Neural cell (in vitro differentiated cells): ENCODE data around the gene RUFY2. TPM values are rescaled to one million over a fixed set of nuclear protein-coding genes. Genes with fewer than 3 reads are reported as not detected.

Experiments
- H2AFZ ChIP-seq: fragments of 200-600, 300-800 bp; sonication (generic), shearing (Covaris generic); 2 replicates; pipeline ENCODE4 v1.6.0; 2014; ENCODE audit warnings: low read depth, mild to moderate bottlenecking, antibody characterized with exemption, low read length, moderate library complexity
- H3F3A ChIP-seq: fragments of 200-600 bp; shearing (Covaris generic); 2 replicates; pipeline ENCODE4 v1.6.1; 2016; ENCODE audit warnings: mild to moderate bottlenecking, moderate library complexity, mixed read lengths, antibody characterized with exemption, low read length; ENCODE audit not compliant: insufficient read depth, poor library complexity, severe bottlenecking
- H3K27ac ChIP-seq: fragments of 200-600, 300-800 bp; sonication (generic), shearing (Covaris generic); 2 replicates; pipeline ENCODE4 v1.5.1; 2014; ENCODE audit warnings: mild to moderate bottlenecking, low read length, moderate library complexity
- H3K27me3 ChIP-seq: fragments of 300-800, 200-600 bp; sonication (generic), shearing (Covaris generic); 2 replicates; pipeline ENCODE4 v1.6.0; 2014; ENCODE audit warnings: mild to moderate bottlenecking, low read depth, low read length, moderate library complexity; ENCODE audit not compliant: insufficient read depth
- H3K36me3 ChIP-seq: fragments of 300-800, 200-600 bp; sonication (generic), shearing (Covaris generic); 2 replicates; pipeline ENCODE4 v1.5.1; 2014; ENCODE audit warnings: mild to moderate bottlenecking, antibody characterized with exemption, low read length, moderate library complexity; ENCODE audit not compliant: insufficient read depth
- H3K4me2 ChIP-seq: fragments of 300-800, 200-600 bp; sonication (generic), shearing (Covaris generic); 2 replicates; pipeline ENCODE4 v1.6.0; 2014; ENCODE audit warnings: mild to moderate bottlenecking, low read length
- H3K4me3 ChIP-seq: fragments of 300-800, 200-600 bp; sonication (generic), shearing (Covaris generic); 2 replicates; pipeline ENCODE4 v1.5.1; 2014; ENCODE audit warnings: mild to moderate bottlenecking, low read length, moderate library complexity
- H3K79me2 ChIP-seq: fragments of 200-600 bp; shearing (Covaris generic); replicated peaks from 2 replicates; pipeline ENCODE4 v1.6.0; 2014; ENCODE audit warnings: mild to moderate bottlenecking, low read length, moderate library complexity; ENCODE audit not compliant: insufficient read depth
- H3K9ac ChIP-seq: fragments of 300-800, 200-600 bp; sonication (generic), shearing (Covaris generic); 2 replicates; pipeline ENCODE4 v1.6.1; 2016; ENCODE audit warnings: mild to moderate bottlenecking, low read length, mixed read lengths
- H3K9me2 ChIP-seq: fragments of 200-600 bp; shearing (Covaris generic); 2 replicates; pipeline ENCODE4 v1.6.1; 2016; ENCODE audit warnings: mild to moderate bottlenecking, low read length, mixed read lengths; ENCODE audit not compliant: insufficient read depth
- H3K9me3 ChIP-seq: fragments of 200-600, 300-800 bp; sonication (generic), shearing (Covaris generic); 2 replicates; pipeline ENCODE4 v1.6.1; 2016; ENCODE audit warnings: mild to moderate bottlenecking, mixed run types, low read length, moderate library complexity, mixed read lengths
- H4K20me1 ChIP-seq: fragments of 200-600 bp; shearing (Covaris generic); 2 replicates; pipeline ENCODE4 v1.6.1; 2016; ENCODE audit warnings: mild to moderate bottlenecking, mixed run types; ENCODE audit not compliant: insufficient read depth
- EP300 ChIP-seq: fragments of 450-650 bp; conservative IDR thresholded peaks from 2 replicates; pipeline ENCODE4 v1.6.1; 2014; ENCODE audit warnings: antibody characterized with exemption, mild to moderate bottlenecking, moderate library complexity; ENCODE audit not compliant: poor library complexity, severe bottlenecking
- EZH2 ChIP-seq: fragments of 200-600, 300-800 bp; shearing (Covaris generic), sonication (generic); IDR thresholded peaks from 2 replicates; pipeline ENCODE4 v1.6.1; 2014; ENCODE audit warnings: antibody characterized with exemption, low read length, borderline replicate concordance, mild to moderate bottlenecking; ENCODE audit not compliant: insufficient read depth, poor library complexity, severe bottlenecking
- MXI1 ChIP-seq: fragments of 450-650 bp; conservative IDR thresholded peaks from 2 replicates; pipeline ENCODE4 v1.6.1; 2014; ENCODE audit warnings: antibody characterized with exemption, mild to moderate bottlenecking; ENCODE audit not compliant: poor library complexity, severe bottlenecking
- POLR2AphosphoS5 ChIP-seq: IDR thresholded peaks from 2 replicates; pipeline ENCODE4 v1.6.1; 2012
- RAD21 ChIP-seq: fragments of 450-650 bp; conservative IDR thresholded peaks from 2 replicates; pipeline ENCODE4 v1.6.1; 2014; ENCODE audit warnings: antibody characterized with exemption, mild to moderate bottlenecking, moderate library complexity
- REST ChIP-seq: IDR thresholded peaks from 2 replicates; pipeline ENCODE4 v1.6.1; 2012; ENCODE audit warnings: borderline replicate concordance
- SMC3 ChIP-seq: fragments of 450-650 bp; conservative IDR thresholded peaks from 2 replicates; pipeline ENCODE4 v1.6.1; 2014; ENCODE audit warnings: antibody characterized with exemption, mild to moderate bottlenecking, moderate library complexity; ENCODE audit not compliant: poor library complexity
- TAF1 ChIP-seq: IDR thresholded peaks from 2 replicates; pipeline ENCODE4 v1.6.1; 2012; ENCODE audit warnings: low read depth
- polyA plus RNA-seq: library from polyadenylated mRNA; depleted of rRNA; stranded (reverse); fragments of >200 nt; gene quantifications from 2 replicates; pipeline ENCODE4 v1.2.3, GENCODE V29; 2014
- TF ChIP-seq, protein P1 (sequence below): fragments of 450-650 bp; IDR thresholded peaks from 2 replicates; pipeline ENCODE4 v1.5.1; 2014; ENCODE audit warnings: antibody characterized with exemption, mild to moderate bottlenecking, moderate library complexity; ENCODE audit not compliant: poor library complexity, severe bottlenecking

RUFY2 gene
- polyA plus RNA-seq, 1 donor from 2014 or later: 168 TPM

DNA sequence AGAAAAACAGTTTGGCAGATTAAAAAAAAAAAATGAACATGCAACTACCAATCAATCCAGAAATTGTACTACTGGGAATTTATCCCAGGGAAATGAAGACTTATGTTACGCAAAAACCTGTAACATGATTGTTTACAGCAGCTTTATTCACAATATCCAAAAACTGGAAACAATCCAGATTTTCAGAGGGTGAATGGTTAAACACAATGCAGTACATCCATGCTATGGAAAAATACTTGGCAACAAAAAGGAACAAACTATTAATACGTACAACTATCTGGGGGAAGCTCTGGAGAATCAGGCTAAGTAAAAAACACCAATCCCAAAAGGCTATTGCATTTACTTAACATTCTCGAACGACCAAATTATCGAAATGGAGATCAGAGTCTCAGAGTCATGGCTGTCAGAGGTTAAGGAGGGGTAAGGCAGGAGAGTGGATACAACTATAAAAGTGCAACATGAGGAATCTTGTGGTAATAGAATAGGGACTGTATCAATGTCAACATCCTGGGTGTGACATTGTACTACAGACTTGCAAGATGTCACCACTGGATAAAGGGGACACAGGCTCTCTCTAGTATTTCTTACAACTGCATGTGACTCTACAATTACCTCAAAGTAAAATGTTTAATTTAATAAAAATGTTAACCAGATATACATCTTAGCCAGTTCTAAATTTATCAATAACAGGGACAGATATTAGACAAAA, 21.5 kb upstream of the RUFY2 start:
- H3K4me3 ChIP-seq: no peak overlapping the region

DNA sequence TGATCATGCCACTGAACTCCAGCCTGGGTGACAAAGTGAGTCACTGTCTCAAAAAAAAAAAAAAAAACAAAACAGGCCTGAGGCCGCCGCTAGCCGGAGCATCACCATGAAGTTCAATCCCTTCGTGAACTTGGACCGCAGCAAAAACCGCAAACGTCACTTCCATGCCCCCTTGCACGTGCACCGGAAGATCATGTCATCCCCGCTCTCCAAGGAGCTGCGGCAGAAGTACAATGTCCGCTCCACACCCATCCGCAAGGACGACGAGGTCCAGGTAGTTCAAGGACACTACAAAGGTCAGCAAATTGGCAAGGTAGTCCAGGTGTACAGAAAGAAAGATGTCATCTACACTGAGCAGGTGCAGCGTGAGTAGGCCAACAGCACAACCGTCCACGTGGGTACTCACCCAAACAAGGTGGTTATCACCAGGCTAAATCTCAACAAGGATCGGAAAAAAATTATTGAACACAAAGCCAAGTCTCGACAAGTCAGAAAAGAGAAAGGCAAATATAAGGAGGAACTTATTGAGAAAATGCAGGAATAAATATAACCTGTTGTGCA, 17.5 kb upstream of the RUFY2 start:
- H3K9me3 ChIP-seq: no peaks in the 10 kb centered on the region
- H2AFZ ChIP-seq: no peak overlapping the region
- no peaks in the 10 kb centered on the region for H4K20me1 ChIP-seq
- no peak overlapping the region for H3K4me3 ChIP-seq
- no peak overlapping the region for H3K4me2 ChIP-seq
- H3F3A ChIP-seq: no peaks in the 10 kb centered on the region
- H3K9ac ChIP-seq: no peak overlapping the region
- H3K27me3 ChIP-seq: no peaks in the 10 kb centered on the region
- H3K79me2 ChIP-seq: no peaks in the 10 kb centered on the region
- no peaks in the 10 kb centered on the region for H3K9me2 ChIP-seq
- no peak overlapping the region for H3K27ac ChIP-seq
- H3K36me3 ChIP-seq: no peaks in the 10 kb centered on the region
- TF ChIP-seq, protein P1, sequence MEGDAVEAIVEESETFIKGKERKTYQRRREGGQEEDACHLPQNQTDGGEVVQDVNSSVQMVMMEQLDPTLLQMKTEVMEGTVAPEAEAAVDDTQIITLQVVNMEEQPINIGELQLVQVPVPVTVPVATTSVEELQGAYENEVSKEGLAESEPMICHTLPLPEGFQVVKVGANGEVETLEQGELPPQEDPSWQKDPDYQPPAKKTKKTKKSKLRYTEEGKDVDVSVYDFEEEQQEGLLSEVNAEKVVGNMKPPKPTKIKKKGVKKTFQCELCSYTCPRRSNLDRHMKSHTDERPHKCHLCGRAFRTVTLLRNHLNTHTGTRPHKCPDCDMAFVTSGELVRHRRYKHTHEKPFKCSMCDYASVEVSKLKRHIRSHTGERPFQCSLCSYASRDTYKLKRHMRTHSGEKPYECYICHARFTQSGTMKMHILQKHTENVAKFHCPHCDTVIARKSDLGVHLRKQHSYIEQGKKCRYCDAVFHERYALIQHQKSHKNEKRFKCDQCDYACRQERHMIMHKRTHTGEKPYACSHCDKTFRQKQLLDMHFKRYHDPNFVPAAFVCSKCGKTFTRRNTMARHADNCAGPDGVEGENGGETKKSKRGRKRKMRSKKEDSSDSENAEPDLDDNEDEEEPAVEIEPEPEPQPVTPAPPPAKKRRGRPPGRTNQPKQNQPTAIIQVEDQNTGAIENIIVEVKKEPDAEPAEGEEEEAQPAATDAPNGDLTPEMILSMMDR: no peak
- TF ChIP-seq POLR2AphosphoS5 (no peak), MXI1 (no peak), RAD21 (no peak), SMC3 (no peak), REST (no peak)

More for the DNA sequence above, 21.5 kb upstream of the RUFY2 start:
- Histone ChIP-seq H3K9me3 (no peaks in the 10 kb centered on the region), H3K4me2 (no peak overlapping the region), H3K9ac (no peak overlapping the region), H4K20me1 (no peaks in the 10 kb centered on the region), H3K27me3 (no peaks in the 10 kb centered on the region), H3K79me2 (no peaks in the 10 kb centered on the region), H3F3A (no peaks in the 10 kb centered on the region), H3K9me2 (no peaks in the 10 kb centered on the region), H3K36me3 (no peaks in the 10 kb centered on the region), H2AFZ (no peak overlapping the region), H3K27ac (no peak overlapping the region)
- TF ChIP-seq MXI1 (no peak), EP300 (no peak), REST (no peak), SMC3 (no peak), POLR2AphosphoS5 (no peak), TAF1 (no peak), EZH2 (no peak), RAD21 (no peak)
- TF ChIP-seq, protein P1: no peak
